Osteoblast (primary cell): ENCODE measurements around the gene PBX3. TPM values are rescaled to one million over a fixed set of nuclear protein-coding genes. Genes with fewer than 3 reads are reported as not detected.
A peak's percentile ranks its signal among the peaks of the same experiment; 100 is the strongest.

Experiments used
- DNase-seq: peaks from one replicate; pipeline ENCODE4 v3.0.0; 2011; ENCODE audit warnings: low spot score, mixed read lengths; ENCODE audit not compliant: insufficient read length; ENCODE audit errors: missing footprints
- H2AFZ ChIP-seq: 2 replicates; pipeline ENCODE4 v1.6.0; 2011; ENCODE audit warnings: mild to moderate bottlenecking, low read length
- H3K27ac ChIP-seq: 2 replicates; pipeline ENCODE4 v1.5.1; 2011; ENCODE audit warnings: mild to moderate bottlenecking, low read depth, low read length, moderate library complexity
- H3K27me3 ChIP-seq: 2 replicates; pipeline ENCODE4 v1.6.0; 2012; ENCODE audit warnings: mild to moderate bottlenecking, control low read depth, inconsistent platforms, low read length, moderate library complexity; ENCODE audit not compliant: insufficient read depth
- H3K36me3 ChIP-seq: 2 replicates; pipeline ENCODE4 v1.5.1; 2011; ENCODE audit warnings: mild to moderate bottlenecking, low read length, control low read depth, moderate library complexity; ENCODE audit not compliant: insufficient read depth
- H3K4me1 ChIP-seq: 2 replicates; pipeline ENCODE4 v1.5.1; 2011; ENCODE audit warnings: mild to moderate bottlenecking, low read length, control low read depth, moderate library complexity; ENCODE audit not compliant: insufficient read depth
- H3K4me2 ChIP-seq: 2 replicates; pipeline ENCODE4 v1.6.0; 2011; ENCODE audit warnings: mild to moderate bottlenecking, low read length; ENCODE audit not compliant: insufficient read depth
- H3K4me3 ChIP-seq: fragments of 200-600 bp; sonication (generic); 3 replicates; pipeline ENCODE4 v1.5.1; 2012; ENCODE audit warnings: mild to moderate bottlenecking, low read length, inconsistent platforms; ENCODE audit not compliant: insufficient read depth
- H3K79me2 ChIP-seq: 2 replicates; pipeline ENCODE4 v1.6.0; 2012; ENCODE audit warnings: mild to moderate bottlenecking, low read length, control low read depth, inconsistent platforms; ENCODE audit not compliant: insufficient read depth
- H3K9me3 ChIP-seq: 2 replicates; pipeline ENCODE4 v1.5.1; 2011; ENCODE audit warnings: low read depth, low read length, control low read depth
- H4K20me1 ChIP-seq: 2 replicates; pipeline ENCODE4 v1.6.0; 2012; ENCODE audit warnings: mild to moderate bottlenecking, low read length, control low read depth; ENCODE audit not compliant: insufficient read depth
- total RNA-seq: library from RNA; depleted of rRNA; stranded (reverse); fragments of >200 nt; gene quantifications from 2 replicates; pipeline ENCODE4 v1.2.3, GENCODE V29; 2012
- TF ChIP-seq, protein P1 (sequence below): IDR thresholded peaks from 2 replicates; pipeline ENCODE4 v1.5.1; 2011; ENCODE audit warnings: mild to moderate bottlenecking, low read depth, low read length, moderate library complexity; ENCODE audit errors: extremely low read depth

The PBX3 gene
- total RNA-seq, 1 donor: 34.7 TPM

DNA sequence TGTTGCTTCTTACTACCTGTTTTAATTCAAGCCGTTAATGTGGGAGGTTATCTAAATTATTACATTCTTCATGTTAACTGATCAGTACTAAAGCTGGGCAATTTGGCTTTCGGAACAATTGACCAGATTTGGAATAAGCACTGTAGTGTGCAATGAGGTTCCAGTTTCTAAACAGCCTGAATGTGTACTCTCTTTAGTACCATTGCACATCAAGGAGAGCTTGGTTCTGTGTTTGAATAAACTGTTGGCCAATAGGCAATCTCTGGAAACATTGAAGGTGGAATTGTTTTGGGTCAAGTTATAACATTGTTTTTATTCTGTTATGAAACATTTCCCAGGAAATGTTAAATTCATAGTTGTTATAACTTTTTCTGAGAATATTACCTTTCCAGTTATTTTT is 105.2 kb downstream of the PBX3 start:
- peaks cover 81% of the 10 kb centered on the region for H3K79me2 ChIP-seq

DNA sequence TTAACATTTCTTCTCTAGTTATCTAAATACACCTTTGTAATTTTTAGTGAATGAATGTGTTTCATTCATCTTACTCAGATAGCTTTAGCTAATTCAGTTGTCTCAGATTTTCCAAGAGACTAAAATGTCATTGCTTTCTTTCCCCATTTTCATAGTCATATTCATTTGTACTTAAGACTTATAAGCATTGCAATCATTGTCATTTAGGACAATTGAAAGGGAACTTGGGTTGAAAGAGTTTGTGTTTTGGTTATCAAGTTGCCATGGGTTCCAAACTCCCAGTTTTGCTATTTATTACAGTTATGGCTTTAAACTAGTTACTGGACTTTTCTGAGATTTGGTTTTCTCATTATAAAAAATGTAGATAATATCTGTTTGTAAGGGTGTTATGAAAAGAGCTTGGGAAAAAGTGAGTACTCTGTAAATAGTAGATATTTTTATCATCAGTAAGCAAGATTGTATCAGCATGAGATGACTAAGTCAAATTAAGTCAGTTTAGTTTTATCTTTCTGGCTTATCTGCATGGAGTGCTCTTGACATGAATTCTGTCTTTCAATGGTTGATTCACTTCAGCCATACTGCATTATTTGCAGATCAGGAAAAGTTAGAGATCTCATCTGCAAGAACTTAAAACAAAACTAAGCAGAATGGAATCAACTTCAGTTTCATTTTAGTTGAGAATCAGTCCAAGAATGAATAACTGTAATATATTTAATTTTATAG is 107.5 kb downstream of the PBX3 start:
- Histone ChIP-seq H3K4me3 (no peak overlapping the region), H3K27ac (peak overlapping the region; percentile 80), H3K4me1 (peaks cover 9% of the 10 kb centered on the region), H3K27me3 (no peaks in the 10 kb centered on the region), H2AFZ (no peak overlapping the region), H3K79me2 (peaks cover 83% of the 10 kb centered on the region), H3K36me3 (no peaks in the 10 kb centered on the region), H3K4me2 (peak overlapping the region; percentile 7), H3K9me3 (no peaks in the 10 kb centered on the region), H4K20me1 (no peaks in the 10 kb centered on the region)
- TF ChIP-seq, protein P1, sequence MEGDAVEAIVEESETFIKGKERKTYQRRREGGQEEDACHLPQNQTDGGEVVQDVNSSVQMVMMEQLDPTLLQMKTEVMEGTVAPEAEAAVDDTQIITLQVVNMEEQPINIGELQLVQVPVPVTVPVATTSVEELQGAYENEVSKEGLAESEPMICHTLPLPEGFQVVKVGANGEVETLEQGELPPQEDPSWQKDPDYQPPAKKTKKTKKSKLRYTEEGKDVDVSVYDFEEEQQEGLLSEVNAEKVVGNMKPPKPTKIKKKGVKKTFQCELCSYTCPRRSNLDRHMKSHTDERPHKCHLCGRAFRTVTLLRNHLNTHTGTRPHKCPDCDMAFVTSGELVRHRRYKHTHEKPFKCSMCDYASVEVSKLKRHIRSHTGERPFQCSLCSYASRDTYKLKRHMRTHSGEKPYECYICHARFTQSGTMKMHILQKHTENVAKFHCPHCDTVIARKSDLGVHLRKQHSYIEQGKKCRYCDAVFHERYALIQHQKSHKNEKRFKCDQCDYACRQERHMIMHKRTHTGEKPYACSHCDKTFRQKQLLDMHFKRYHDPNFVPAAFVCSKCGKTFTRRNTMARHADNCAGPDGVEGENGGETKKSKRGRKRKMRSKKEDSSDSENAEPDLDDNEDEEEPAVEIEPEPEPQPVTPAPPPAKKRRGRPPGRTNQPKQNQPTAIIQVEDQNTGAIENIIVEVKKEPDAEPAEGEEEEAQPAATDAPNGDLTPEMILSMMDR: no peak
- no peak for DNase-seq

More for the DNA sequence above, 105.2 kb downstream of the PBX3 start:
- Histone ChIP-seq H3K36me3 (no peaks in the 10 kb centered on the region), H3K4me2 (no peak overlapping the region), H3K27me3 (no peaks in the 10 kb centered on the region), H2AFZ (no peak overlapping the region), H3K4me1 (peaks cover 9% of the 10 kb centered on the region), H3K9me3 (no peaks in the 10 kb centered on the region), H4K20me1 (no peaks in the 10 kb centered on the region), H3K27ac (no peak overlapping the region), H3K4me3 (no peak overlapping the region)
- DNase-seq: no peak
- TF ChIP-seq, protein P1: no peak

DNA sequence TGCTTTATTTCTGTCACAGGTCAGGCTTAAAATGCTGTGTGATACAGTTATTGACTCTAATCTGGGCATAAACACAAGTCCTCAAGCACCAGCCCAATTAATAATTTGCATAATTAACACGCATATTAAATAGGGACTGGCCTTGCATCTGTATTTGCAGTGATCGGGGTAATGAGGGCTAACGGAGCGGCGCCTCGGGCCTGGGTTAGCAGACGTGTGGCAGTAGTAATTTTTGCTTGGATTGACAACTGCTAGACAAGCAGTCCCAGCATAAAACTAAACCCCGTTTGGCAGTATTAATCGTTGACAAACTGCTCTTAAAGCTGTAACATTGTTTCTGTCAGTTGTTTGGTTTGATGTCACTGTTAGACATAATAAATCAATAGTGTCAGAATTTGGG is 109.2 kb downstream of the PBX3 start:
- H4K20me1 ChIP-seq: no peaks in the 10 kb centered on the region
- no peak overlapping the region for H3K4me2 ChIP-seq
- H3K9me3 ChIP-seq: no peaks in the 10 kb centered on the region
- no peak for DNase-seq
- H3K27ac ChIP-seq: no peak overlapping the region
- no peaks in the 10 kb centered on the region for H3K27me3 ChIP-seq
- no peak overlapping the region for H2AFZ ChIP-seq
- TF ChIP-seq, protein P1: no peak
- H3K4me1 ChIP-seq: peaks cover 9% of the 10 kb centered on the region
- peaks cover 85% of the 10 kb centered on the region for H3K79me2 ChIP-seq
- H3K36me3 ChIP-seq: no peaks in the 10 kb centered on the region
- H3K4me3 ChIP-seq: no peak overlapping the region

DNA sequence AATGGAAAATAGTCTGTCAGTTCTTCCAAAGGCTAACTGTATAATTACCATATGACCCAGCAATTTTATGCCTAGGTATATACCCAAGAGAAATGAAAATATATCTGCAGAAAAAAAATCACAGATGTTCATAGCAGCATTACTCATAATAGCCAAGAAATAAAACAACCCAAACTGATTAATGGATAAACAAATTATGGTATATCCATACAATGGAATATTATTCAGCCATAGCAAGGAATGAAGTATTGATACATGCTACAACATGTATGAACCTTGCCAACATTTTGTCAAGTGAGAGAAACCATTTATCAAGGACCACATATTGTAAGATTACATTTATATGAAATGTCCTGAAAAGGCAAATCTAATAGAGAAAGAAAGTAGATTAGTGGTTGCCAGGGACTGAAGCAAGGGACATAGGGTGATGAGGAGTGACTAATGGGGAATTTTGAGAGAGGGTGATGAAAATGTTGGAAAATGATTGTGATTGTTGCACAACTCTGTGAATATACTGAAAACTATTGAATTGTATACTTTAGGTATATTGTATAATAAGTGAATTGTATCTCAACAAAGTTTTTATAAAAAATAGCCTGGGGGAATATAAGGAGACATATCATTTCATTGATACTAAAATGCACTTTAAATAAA is 114.4 kb downstream of the PBX3 start:
- no peak for DNase-seq
- Histone ChIP-seq H3K27ac (peak overlapping the region; percentile 14), H3K79me2 (peaks cover 96% of the 10 kb centered on the region)

More for the DNA sequence above, 114.4 kb downstream of the PBX3 start:
- Histone ChIP-seq H4K20me1 (peaks cover 3% of the 10 kb centered on the region), H3K4me3 (no peak overlapping the region), H3K9me3 (no peaks in the 10 kb centered on the region), H2AFZ (no peak overlapping the region), H3K36me3 (no peaks in the 10 kb centered on the region), H3K4me2 (no peak overlapping the region), H3K4me1 (no peaks in the 10 kb centered on the region), H3K27me3 (no peaks in the 10 kb centered on the region)
- TF ChIP-seq, protein P1: no peak
